Glutamatergic neuron (in vitro differentiated cells): ENCODE data around the gene VKORC1L1. TPM values are rescaled to one million over a fixed set of nuclear protein-coding genes. Genes with fewer than 3 reads are reported as not detected.

Experiments used
- DNase-seq: peaks from one replicate; pipeline ENCODE4 v3.0.0; 2022
- H3K27ac Mint-ChIP-seq: one replicate; pipeline ENCODE4 v1.8.0; 2020; ENCODE audit warnings: mild to moderate bottlenecking, mixed read lengths, inconsistent platforms; ENCODE audit not compliant: unreplicated experiment
- H3K27me3 Mint-ChIP-seq: one replicate; pipeline ENCODE4 v1.8.0; 2020; ENCODE audit warnings: mild to moderate bottlenecking, moderate library complexity, mixed read lengths, inconsistent platforms; ENCODE audit not compliant: unreplicated experiment
- H3K36me3 Mint-ChIP-seq: one replicate; pipeline ENCODE4 v1.8.0; 2020; ENCODE audit warnings: mild to moderate bottlenecking, mixed read lengths, inconsistent platforms; ENCODE audit not compliant: unreplicated experiment
- H3K4me1 Mint-ChIP-seq: one replicate; pipeline ENCODE4 v1.8.0; 2020; ENCODE audit warnings: mild to moderate bottlenecking, low read depth, mixed read lengths, inconsistent platforms; ENCODE audit not compliant: unreplicated experiment
- H3K4me3 Mint-ChIP-seq: one replicate; pipeline ENCODE4 v1.8.0; 2020; ENCODE audit warnings: mild to moderate bottlenecking, mixed read lengths, inconsistent platforms; ENCODE audit not compliant: unreplicated experiment
- H3K9me3 Mint-ChIP-seq: one replicate; pipeline ENCODE4 v1.8.0; 2020; ENCODE audit warnings: mild to moderate bottlenecking, moderate library complexity, mixed read lengths, inconsistent platforms; ENCODE audit not compliant: unreplicated experiment
- total RNA-seq: library from RNA; stranded (reverse); fragmentation: NEBNext Ultra II Directional; extraction: Animal tissue kit (Norgen Biotek cat#: 25700); gene quantifications from one replicate; pipeline ENCODE4 v1.2.1, GENCODE V29; 2021; ENCODE audit not compliant: unreplicated experiment
- TF ChIP-seq, protein P1 (sequence below): fragments of 200-600 bp; sonication (generic); IDR thresholded peaks from one replicate; pipeline ENCODE4 v1.5.0; 2021; ENCODE audit not compliant: partially characterized antibody, unreplicated experiment

VKORC1L1 gene
- total RNA-seq, 1 donor from 2014 or later = 17.0 TPM

GRCh38 chr7:65907501-65908198 lies 34.8 kb downstream of the VKORC1L1 start:
- no peak for DNase-seq
- Mint-ChIP-seq H3K4me1 (no peaks in the 10 kb centered on the region), H3K36me3 (peaks cover under 1% of the 10 kb centered on the region), H3K4me3 (no peak overlapping the region), H3K9me3 (no peaks in the 10 kb centered on the region), H3K27me3 (no peaks in the 10 kb centered on the region), H3K27ac (no peak overlapping the region)
- TF ChIP-seq, protein P1, sequence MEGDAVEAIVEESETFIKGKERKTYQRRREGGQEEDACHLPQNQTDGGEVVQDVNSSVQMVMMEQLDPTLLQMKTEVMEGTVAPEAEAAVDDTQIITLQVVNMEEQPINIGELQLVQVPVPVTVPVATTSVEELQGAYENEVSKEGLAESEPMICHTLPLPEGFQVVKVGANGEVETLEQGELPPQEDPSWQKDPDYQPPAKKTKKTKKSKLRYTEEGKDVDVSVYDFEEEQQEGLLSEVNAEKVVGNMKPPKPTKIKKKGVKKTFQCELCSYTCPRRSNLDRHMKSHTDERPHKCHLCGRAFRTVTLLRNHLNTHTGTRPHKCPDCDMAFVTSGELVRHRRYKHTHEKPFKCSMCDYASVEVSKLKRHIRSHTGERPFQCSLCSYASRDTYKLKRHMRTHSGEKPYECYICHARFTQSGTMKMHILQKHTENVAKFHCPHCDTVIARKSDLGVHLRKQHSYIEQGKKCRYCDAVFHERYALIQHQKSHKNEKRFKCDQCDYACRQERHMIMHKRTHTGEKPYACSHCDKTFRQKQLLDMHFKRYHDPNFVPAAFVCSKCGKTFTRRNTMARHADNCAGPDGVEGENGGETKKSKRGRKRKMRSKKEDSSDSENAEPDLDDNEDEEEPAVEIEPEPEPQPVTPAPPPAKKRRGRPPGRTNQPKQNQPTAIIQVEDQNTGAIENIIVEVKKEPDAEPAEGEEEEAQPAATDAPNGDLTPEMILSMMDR = no peak

DNA sequence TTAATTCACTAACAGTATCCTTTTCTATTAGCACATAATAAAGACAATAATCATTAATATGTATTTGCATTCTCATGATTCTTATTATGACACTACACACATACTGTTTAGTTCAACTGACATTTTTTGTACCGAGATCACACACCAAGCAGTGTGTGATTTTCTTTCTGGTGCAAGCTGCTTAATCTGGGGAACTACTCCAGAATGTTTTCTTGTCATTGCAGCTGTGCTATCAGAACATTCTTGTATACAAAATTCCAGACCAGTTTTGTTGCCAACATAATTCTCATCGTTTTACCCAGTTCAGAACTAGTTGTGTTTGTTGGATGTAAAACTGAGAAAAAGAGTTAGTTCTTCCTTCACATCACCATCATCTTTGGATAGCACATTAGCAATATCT lies 37.4 kb downstream of the VKORC1L1 start:
- no peaks in the 10 kb centered on the region for H3K4me1 Mint-ChIP-seq
- H3K36me3 Mint-ChIP-seq = no peaks in the 10 kb centered on the region
- H3K4me3 Mint-ChIP-seq = no peak overlapping the region
- H3K27me3 Mint-ChIP-seq = no peaks in the 10 kb centered on the region
- H3K27ac Mint-ChIP-seq = no peak overlapping the region
- H3K9me3 Mint-ChIP-seq = no peaks in the 10 kb centered on the region
- TF ChIP-seq, protein P1 = no peak
- DNase-seq = no peak

- no peaks in the 10 kb centered on the region for H3K27me3 Mint-ChIP-seq
- DNase-seq = no peak
Observed at GRCh38 chr7:65912237-65912636, 39.4 kb downstream of the VKORC1L1 start.

GRCh38 chr7:65915921-65916657 lies 43.2 kb downstream of the VKORC1L1 start:
- Mint-ChIP-seq H3K9me3 (peaks cover 3% of the 10 kb centered on the region), H3K27ac (no peak overlapping the region), H3K36me3 (no peaks in the 10 kb centered on the region), H3K27me3 (no peaks in the 10 kb centered on the region), H3K4me1 (no peaks in the 10 kb centered on the region), H3K4me3 (no peak overlapping the region)
- DNase-seq = no peak
- TF ChIP-seq, protein P1 = no peak

More at GRCh38 chr7:65912237-65912636, 39.4 kb downstream of the VKORC1L1 start:
- H3K4me3 Mint-ChIP-seq = no peak overlapping the region
- TF ChIP-seq, protein P1 = no peak
- no peaks in the 10 kb centered on the region for H3K4me1 Mint-ChIP-seq
- no peaks in the 10 kb centered on the region for H3K36me3 Mint-ChIP-seq
- H3K9me3 Mint-ChIP-seq = no peaks in the 10 kb centered on the region
- H3K27ac Mint-ChIP-seq = no peak overlapping the region

DNA sequence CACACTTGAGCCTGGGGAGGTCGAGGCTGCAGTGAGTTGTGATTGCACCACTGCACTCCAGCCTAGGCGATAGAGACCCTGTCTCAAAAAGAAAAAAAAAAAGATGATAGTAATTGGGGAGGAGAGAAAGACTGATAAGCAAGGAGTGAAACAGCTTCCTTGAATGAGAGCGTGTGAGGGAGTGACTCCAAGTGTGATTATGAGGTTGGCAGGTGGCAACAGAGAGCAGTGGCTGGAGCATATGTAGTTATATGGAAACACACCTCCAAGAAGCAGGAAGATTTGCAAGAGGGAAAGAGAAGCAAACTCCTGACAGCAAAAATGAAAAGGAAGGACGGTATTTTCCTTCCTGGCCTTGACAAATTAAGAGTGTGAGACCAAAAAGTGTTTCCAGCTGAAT lies 50.4 kb downstream of the VKORC1L1 start:
- Mint-ChIP-seq H3K4me3 (no peak overlapping the region), H3K4me1 (no peaks in the 10 kb centered on the region), H3K27me3 (peaks cover 2% of the 10 kb centered on the region), H3K27ac (no peak overlapping the region), H3K36me3 (no peaks in the 10 kb centered on the region), H3K9me3 (peaks cover 3% of the 10 kb centered on the region)
- no peak for DNase-seq
- TF ChIP-seq, protein P1 = no peak
